Activated CD4-positive, alpha-beta T cell treated with anti-CD3 and anti-CD28 coated beads, Interleukin-2, amount 10 ng/mL, durations not matched to agents 24 days and 14 days (primary cell): Measurements from ENCODE around the gene SKOR1. TPM values are rescaled to one million over a fixed set of nuclear protein-coding genes. Genes with fewer than 3 reads are reported as not detected.

ENCODE experiments used
- DNase-seq: peaks from one replicate; pipeline ENCODE4 v3.0.0; 2022
- H3K27ac Mint-ChIP-seq: one replicate; pipeline ENCODE4 v1.8.0; 2022; ENCODE audit warnings: mild to moderate bottlenecking, mixed read lengths
- H3K27me3 Mint-ChIP-seq: one replicate; pipeline ENCODE4 v1.8.0; 2022; ENCODE audit warnings: mixed read lengths
- H3K36me3 Mint-ChIP-seq: one replicate; pipeline ENCODE4 v1.8.0; 2022; ENCODE audit warnings: low read depth, mild to moderate bottlenecking, mixed read lengths
- H3K4me1 Mint-ChIP-seq: one replicate; pipeline ENCODE4 v1.8.0; 2021; ENCODE audit warnings: mixed read lengths
- H3K4me3 Mint-ChIP-seq: one replicate; pipeline ENCODE4 v1.8.0; 2022; ENCODE audit warnings: mild to moderate bottlenecking, moderate library complexity, mixed read lengths
- H3K9me3 Mint-ChIP-seq: one replicate; pipeline ENCODE4 v1.8.0; 2021; ENCODE audit warnings: mixed read lengths
- intact Hi-C: fragments of 100-400 bp; cut with micrococcal nuclease; formaldehyde crosslinking; loops from one replicate; pipeline ENCODE4 v1.15.1; 2023
- total RNA-seq: library from RNA; stranded (reverse); gene quantifications from 2 replicates; pipeline ENCODE4 v1.2.3, GENCODE V29; 2022

The SKOR1 gene
- total RNA-seq, 1 donor from 2014 or later: 0.09 TPM

DNA sequence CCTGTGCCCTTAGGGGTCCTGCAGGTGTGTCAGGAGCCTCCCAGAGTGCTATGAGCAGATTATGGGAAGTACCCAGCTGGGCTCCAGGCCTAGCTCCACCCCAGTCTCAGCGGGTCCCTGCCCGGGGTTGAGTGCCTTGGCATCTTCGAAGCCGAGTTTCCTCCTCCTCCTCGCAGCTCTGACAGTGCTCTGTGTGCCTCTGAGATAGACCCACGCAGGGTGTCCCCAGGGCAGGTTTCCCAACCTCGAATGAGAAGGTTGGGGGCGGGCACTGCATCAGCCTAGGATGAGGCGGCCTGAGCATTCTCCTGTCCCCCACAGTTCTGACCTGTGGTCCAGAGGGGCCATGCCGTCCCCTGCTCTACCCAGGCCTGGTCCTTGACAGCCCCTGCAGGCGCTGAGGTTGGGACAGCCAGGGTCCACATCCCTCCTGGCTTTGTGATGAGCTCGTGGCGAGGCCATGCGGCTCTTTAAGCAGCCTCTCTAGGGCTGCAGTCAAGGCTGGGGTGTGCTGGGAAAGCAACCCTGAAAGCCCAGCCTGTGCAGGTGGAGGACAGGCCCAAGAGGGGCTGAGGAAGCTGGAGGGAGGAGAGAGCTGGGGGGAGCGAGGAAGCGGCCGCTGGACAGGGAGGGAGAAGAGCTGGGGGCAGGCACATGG is 20.2 kb upstream of the SKOR1 start:
- intact Hi-C loops: no loop called here
- Mint-ChIP-seq H3K4me3 (no peak overlapping the region), H3K4me1 (no peaks in the 10 kb centered on the region), H3K36me3 (no peaks in the 10 kb centered on the region), H3K27me3 (no peaks in the 10 kb centered on the region), H3K27ac (no peak overlapping the region), H3K9me3 (no peaks in the 10 kb centered on the region)
- DNase-seq: no peak

DNA sequence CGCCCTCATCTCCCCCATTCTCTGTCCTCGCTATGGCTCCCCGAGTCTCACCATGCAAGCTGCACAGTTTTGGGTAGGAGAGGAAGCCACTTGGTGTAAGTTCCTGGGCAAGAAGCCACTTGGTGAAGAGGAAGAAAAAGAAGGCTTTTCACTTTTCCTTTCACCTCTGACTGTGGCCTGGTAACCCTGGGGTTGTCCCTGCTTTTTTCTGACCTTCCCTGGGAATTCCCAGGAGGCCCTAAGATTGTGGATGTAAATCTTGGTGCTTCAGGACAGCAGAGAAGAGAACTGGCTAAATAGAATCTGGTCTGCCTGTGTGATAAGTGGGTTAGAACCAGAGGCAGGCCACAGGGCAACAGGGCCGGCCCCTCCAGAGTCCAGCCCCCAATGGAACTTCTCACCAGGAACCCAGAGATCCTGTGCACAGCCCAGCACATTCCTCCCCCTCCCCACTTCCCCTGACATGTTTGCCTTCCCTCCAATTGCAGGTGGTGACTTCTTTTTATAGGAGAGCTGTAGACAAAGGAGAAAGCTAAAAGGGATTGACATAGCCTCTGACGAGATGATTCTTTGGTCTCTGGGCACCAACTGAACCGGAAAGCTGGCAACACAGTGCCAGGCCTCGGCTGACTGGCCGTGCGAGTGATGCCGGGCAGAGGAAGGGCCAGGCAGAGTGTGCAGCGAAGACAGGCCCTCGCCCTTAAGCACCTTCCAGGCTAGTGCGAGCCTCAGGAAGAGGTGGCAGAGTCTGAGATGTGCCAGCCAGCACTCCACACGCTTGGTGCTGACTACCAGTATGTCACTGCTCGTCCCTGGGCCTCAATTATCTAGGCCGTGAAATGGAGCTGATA is 19.4 kb upstream of the SKOR1 start:
- Mint-ChIP-seq H3K4me3 (no peak overlapping the region), H3K27me3 (no peaks in the 10 kb centered on the region), H3K27ac (no peak overlapping the region)

DNA sequence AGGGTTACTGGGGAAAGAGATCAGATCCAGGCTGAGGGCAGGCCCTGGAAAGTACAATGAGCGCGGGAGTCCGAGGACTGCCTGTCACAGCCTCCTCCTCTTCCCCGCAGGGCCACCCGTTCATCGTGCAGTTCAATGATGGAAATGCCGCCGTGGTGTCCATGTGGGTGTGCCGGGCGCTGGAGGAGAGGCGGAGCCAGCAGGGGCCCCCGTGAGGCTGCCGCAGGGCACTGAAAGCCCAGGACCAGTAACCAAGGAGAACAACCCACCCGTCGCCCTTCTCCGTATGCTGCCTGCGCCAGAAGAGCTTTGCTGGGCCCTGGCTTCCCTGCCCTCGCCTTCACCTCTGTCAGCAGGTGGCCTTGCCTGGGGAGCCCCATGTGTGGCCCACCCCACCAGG is 18.8 kb upstream of the SKOR1 start:
- Mint-ChIP-seq H3K9me3 (no peaks in the 10 kb centered on the region), H3K4me1 (no peaks in the 10 kb centered on the region), H3K27ac (no peak overlapping the region), H3K4me3 (no peak overlapping the region), H3K27me3 (no peaks in the 10 kb centered on the region), H3K36me3 (no peaks in the 10 kb centered on the region)
- no peak for DNase-seq
- intact Hi-C loops: no loop called here

More for the DNA sequence above, 19.4 kb upstream of the SKOR1 start:
- intact Hi-C loops: no loop called here
- Mint-ChIP-seq H3K36me3 (no peaks in the 10 kb centered on the region), H3K4me1 (no peaks in the 10 kb centered on the region), H3K9me3 (no peaks in the 10 kb centered on the region)
- DNase-seq: no peak

DNA sequence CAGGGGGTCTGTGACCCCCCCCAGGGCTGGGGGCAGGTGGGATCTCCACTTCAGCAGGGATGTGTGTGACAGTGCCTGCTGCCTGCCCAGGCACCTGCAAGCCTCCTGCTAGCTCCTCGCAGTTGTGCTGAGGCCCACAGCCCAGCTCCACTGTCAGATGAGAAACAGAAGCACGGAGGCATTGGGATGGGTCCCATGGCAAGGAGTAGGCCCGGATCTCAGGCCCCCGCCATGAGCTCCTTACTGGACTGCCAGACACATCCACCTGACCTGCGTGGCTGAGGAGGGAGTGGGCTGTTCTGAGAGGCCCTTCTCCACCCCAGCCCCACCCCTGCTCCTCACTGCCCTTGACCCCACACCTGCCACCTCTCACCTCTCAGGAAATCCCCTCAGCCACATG is 18.2 kb upstream of the SKOR1 start:
- no peak for DNase-seq
- H3K27ac Mint-ChIP-seq: no peak overlapping the region
- H3K4me3 Mint-ChIP-seq: no peak overlapping the region
- H3K36me3 Mint-ChIP-seq: no peaks in the 10 kb centered on the region
- intact Hi-C loops: no loop called here
- peaks cover 2% of the 10 kb centered on the region for H3K27me3 Mint-ChIP-seq
- no peaks in the 10 kb centered on the region for H3K4me1 Mint-ChIP-seq
- H3K9me3 Mint-ChIP-seq: no peaks in the 10 kb centered on the region

DNA sequence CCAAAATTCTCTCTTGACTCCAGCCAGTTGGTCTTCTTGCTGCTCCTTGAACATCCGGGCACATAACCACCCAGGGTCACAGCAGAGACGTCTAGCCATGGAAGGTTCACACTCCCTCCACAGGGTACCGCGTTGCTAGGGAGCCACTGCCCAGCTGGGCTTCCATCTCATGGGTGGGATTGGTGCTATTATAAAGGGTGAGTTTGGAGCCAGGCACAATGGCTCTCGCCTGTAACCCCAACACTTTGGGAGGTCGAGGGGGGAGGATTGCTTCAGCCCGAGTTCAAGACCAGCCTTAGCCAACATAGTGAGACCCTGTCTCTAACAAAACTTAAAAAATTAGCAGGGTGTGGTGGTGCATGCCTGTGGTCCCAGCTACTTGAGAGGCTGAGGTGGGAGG is 17.5 kb upstream of the SKOR1 start:
- Mint-ChIP-seq H3K4me3 (no peak overlapping the region), H3K36me3 (no peaks in the 10 kb centered on the region)
- intact Hi-C loops: no loop called here

DNA sequence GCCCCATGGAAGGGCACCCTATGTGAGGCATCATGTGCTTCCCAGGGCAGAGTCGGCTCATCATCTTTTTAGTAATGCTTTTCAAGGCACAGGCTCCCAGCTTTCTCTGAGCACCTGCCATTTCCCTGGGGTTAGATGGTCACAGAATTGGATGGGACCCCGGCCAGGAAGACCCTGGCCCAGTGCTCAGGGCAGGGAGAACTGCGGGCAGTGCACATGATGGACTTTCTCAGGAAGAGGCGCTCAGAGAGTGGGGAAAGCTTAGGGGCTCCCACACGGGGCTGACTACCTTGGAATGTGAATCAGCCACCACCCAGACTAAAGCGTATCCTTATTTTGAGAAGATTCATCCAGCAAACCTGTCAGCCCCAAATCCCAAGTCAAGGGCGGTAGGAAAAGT is 16.5 kb upstream of the SKOR1 start:
- peaks cover 2% of the 10 kb centered on the region for H3K27me3 Mint-ChIP-seq
- H3K4me1 Mint-ChIP-seq: no peaks in the 10 kb centered on the region
- no peaks in the 10 kb centered on the region for H3K9me3 Mint-ChIP-seq
- no peaks in the 10 kb centered on the region for H3K36me3 Mint-ChIP-seq
- no peak for DNase-seq
- H3K4me3 Mint-ChIP-seq: no peak overlapping the region
- intact Hi-C loops: no loop called here
- no peak overlapping the region for H3K27ac Mint-ChIP-seq

More for the DNA sequence above, 17.5 kb upstream of the SKOR1 start:
- H3K27ac Mint-ChIP-seq: no peak overlapping the region
- peaks cover 2% of the 10 kb centered on the region for H3K27me3 Mint-ChIP-seq
- no peaks in the 10 kb centered on the region for H3K9me3 Mint-ChIP-seq
- no peak for DNase-seq
- H3K4me1 Mint-ChIP-seq: no peaks in the 10 kb centered on the region

DNA sequence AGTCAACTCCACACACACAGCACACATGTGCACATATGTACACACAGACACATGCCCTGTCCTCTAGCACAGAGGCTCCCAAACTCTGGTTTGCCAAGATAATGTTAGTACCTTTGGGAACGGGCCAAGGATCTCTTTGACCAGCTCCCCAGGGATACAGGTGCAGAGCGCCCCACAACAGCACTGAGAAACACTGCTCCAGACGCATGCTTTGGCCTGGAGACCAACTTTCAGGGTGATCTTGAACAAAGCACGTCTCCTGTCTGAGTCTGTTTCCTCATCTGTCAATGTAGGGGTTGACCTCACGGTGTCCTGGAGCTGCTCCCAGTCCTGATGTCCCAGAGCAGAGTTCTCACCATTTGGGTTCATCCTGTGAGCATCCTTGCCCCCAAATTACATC is 15.9 kb upstream of the SKOR1 start:
- Mint-ChIP-seq H3K4me1 (no peaks in the 10 kb centered on the region), H3K4me3 (no peak overlapping the region), H3K9me3 (no peaks in the 10 kb centered on the region), H3K36me3 (no peaks in the 10 kb centered on the region), H3K27me3 (peaks cover 2% of the 10 kb centered on the region), H3K27ac (no peak overlapping the region)
- intact Hi-C loops: no loop called here
- DNase-seq: no peak

DNA sequence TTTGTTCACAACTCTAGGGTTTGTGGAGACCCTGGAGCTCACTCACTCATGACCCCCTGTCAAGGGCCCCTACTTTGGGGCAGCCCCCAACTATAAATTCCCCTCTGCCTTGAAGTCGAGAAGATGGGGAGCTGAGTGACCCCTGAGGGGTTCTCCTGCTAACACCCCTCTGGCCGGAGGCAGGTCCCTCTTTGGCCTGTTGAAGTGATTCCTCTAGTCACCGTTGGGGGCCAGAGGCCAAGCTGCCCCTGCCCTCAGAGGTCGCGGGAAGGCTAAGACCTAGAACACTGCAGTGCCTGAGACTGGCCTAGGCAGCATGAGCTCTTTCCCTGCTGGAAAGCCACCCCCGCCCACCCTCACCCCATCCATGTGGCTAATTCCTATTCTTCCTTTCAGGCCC is 15.4 kb upstream of the SKOR1 start:
- H3K4me3 Mint-ChIP-seq: no peak overlapping the region
- peaks cover 2% of the 10 kb centered on the region for H3K27me3 Mint-ChIP-seq
- intact Hi-C loops: no loop called here
- H3K4me1 Mint-ChIP-seq: no peaks in the 10 kb centered on the region
- no peak overlapping the region for H3K27ac Mint-ChIP-seq
- no peaks in the 10 kb centered on the region for H3K9me3 Mint-ChIP-seq
- DNase-seq: no peak
- no peaks in the 10 kb centered on the region for H3K36me3 Mint-ChIP-seq

DNA sequence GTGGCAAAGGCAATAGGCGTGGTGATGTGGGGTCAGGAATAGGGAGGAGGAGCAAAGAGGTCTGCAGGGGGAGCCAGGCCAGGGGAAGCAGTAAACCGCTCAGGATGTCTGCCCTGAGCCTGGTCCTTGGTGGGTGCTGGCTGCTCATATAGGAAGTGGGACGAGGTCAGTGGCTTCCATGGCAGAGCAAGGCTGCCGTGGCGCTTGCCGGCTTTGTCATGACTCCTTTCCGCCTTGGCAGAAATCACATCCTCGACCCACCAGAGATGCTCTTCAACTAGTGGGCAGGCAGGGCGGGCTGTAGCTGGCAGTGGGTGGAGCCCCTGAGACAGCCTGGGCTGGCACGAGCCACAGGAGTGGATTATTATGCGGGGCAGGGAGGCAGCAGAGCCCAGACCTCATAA is 13.1 kb upstream of the SKOR1 start:
- no peak for DNase-seq
- Mint-ChIP-seq H3K9me3 (no peaks in the 10 kb centered on the region), H3K27ac (no peak overlapping the region), H3K36me3 (no peaks in the 10 kb centered on the region), H3K4me1 (no peaks in the 10 kb centered on the region), H3K27me3 (peaks cover 10% of the 10 kb centered on the region), H3K4me3 (no peak overlapping the region)
- intact Hi-C loops: no loop called here

DNA sequence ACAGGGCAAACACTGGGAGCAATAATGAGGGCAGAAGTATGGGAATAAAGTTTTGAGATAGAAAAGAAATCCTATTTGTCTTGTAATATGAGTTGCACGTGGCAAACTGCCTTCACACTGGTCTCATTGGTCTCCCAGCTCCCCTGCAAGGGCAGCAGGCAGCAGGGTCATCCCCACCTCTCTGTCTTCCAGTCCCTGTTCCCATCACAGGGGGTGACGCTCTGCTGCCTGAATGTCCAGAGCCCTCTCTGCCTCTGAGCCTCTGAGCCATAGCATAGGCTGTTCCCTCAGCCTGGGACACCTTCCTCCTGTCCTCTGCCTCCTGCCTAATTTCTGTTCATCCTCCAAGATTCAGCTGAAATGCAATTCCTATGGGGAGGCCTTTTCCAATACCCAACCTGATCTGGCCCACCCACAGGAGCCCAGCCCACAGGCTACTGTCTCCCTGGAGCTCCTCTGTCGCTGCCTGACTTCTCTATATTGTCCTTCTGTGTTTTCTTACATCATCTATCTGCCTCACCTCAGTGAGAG is 12.1 kb upstream of the SKOR1 start:
- DNase-seq: no peak
- no peak overlapping the region for H3K27ac Mint-ChIP-seq
- no peak overlapping the region for H3K4me3 Mint-ChIP-seq
- no peaks in the 10 kb centered on the region for H3K4me1 Mint-ChIP-seq
- H3K27me3 Mint-ChIP-seq: peaks cover 19% of the 10 kb centered on the region
- no peaks in the 10 kb centered on the region for H3K9me3 Mint-ChIP-seq
- intact Hi-C loops: no loop called here
- H3K36me3 Mint-ChIP-seq: no peaks in the 10 kb centered on the region

DNA sequence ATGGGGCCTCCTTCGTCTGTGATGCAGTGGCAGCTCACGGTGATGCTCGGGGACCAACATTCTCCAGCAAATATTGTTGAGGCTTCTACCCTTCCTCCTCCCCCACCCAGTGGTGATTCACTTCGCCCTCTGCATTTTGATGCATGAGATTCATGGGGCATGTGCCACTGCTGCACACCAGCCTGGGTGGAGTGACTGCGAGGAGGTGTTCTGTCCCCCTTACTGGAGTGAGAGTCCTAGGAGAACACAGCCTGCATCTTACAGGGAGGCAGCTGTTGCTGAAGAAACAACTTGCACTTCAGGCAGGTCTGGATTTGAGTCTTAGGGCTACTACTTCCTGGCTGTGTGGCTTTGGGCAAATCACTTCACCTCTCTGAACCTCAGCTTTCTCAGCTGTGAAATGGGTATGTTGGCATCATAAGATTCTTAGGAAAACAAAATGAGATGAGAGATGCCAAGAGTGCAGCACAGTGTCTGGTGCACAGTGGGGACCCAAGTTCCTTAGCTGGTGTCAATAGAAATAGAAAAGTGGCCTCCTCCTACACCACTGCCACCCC is 10.2 kb upstream of the SKOR1 start:
- H3K4me3 Mint-ChIP-seq: no peak overlapping the region
- no peaks in the 10 kb centered on the region for H3K9me3 Mint-ChIP-seq
- H3K4me1 Mint-ChIP-seq: no peaks in the 10 kb centered on the region
- no peaks in the 10 kb centered on the region for H3K36me3 Mint-ChIP-seq
- intact Hi-C loops: loop anchor here (5.0 kb wide), 1 partner anchor 313 kb away; no protein-coding TSS in a partner anchor
- no peak for DNase-seq
- H3K27ac Mint-ChIP-seq: no peak overlapping the region
- H3K27me3 Mint-ChIP-seq: peaks cover 33% of the 10 kb centered on the region

DNA sequence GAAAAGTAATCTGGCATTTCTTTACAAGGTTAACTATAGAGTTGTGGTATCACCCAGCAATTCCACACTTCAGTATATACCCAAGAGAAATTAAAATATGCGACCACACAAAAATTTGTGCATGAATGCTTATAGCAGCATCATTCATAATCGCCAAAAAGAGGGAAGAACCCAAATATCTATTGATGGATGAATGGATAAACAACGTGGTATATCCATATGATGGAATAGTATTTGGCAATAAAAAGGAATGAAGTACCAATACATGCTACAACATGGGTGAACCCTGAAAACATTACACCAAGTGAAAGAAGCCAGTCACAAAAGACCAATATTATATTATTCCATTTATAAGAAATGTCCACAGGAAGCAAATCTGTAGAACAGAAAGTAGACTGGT is 8.6 kb upstream of the SKOR1 start:
- Mint-ChIP-seq H3K4me3 (no peak overlapping the region), H3K27ac (no peak overlapping the region), H3K4me1 (no peaks in the 10 kb centered on the region), H3K27me3 (peaks cover 49% of the 10 kb centered on the region), H3K9me3 (no peaks in the 10 kb centered on the region), H3K36me3 (no peaks in the 10 kb centered on the region)
- intact Hi-C loops: loop anchor here (5.0 kb wide), 1 partner anchor 314 kb away; no protein-coding TSS in a partner anchor
- DNase-seq: no peak

DNA sequence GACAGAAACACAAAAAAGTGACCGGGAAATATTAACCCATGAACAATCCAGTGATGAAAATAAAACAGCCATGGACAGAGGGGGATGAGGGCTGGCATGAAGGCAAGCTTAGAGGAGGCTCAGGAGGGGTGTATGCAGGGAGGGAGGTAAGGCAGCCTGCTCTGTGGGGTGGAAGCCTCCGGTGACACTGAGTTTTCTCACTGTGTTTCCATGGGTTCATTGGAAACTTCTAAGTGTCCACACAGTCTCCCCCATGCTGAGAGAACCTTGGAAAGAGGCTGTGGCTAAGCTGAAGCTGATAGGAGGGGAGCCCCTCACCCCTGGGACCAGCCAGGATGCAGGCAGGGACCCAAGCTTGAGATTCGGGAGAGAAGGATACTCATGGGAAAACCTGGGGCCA is 6.8 kb upstream of the SKOR1 start:
- H3K4me1 Mint-ChIP-seq: peaks cover 6% of the 10 kb centered on the region
- no peak for DNase-seq
- H3K27ac Mint-ChIP-seq: no peak overlapping the region
- no peak overlapping the region for H3K4me3 Mint-ChIP-seq
- peaks cover 5% of the 10 kb centered on the region for H3K36me3 Mint-ChIP-seq
- H3K9me3 Mint-ChIP-seq: peaks cover 3% of the 10 kb centered on the region
- H3K27me3 Mint-ChIP-seq: peaks cover 60% of the 10 kb centered on the region
- intact Hi-C loops: loop anchor here (5.0 kb wide), 1 partner anchor 316 kb away; no protein-coding TSS in a partner anchor

DNA sequence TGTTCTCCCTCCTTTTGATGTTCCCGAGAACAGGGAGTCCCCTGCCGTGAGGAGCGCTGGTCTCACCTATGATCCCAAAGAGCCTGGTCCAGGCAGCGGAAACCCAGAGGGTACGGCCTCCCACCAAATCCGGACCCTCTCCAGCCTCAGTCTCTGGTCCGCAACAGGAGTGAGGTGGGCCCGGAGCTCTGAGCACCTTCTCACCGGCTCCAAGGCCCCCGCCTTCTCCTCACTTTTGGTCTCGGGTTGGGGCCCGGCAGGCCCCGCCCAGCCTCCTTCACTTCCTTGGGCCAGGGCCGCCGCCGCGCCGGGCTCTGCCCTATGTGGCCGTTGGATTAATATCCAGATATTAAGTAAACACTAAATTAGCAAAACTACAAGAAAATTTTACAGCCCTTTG is 5.7 kb upstream of the SKOR1 start:
- Mint-ChIP-seq H3K27me3 (peaks cover 71% of the 10 kb centered on the region), H3K4me1 (peaks cover 13% of the 10 kb centered on the region), H3K36me3 (peaks cover 6% of the 10 kb centered on the region), H3K27ac (no peak overlapping the region), H3K9me3 (peaks cover 3% of the 10 kb centered on the region), H3K4me3 (no peak overlapping the region)
- intact Hi-C loops: loop anchor here (5.0 kb wide), 2 partner anchors 277 to 317 kb away; partner anchors contain the start of gene MAP2K5
- no peak for DNase-seq
